Raji (cell line): Measurements from ENCODE around the gene UBXN4.

Experiments used
- POLR2A ChIP-seq: IDR thresholded peaks from 2 replicates; pipeline ENCODE4 v1.6.1; 2011; ENCODE audit warnings: low read depth, low read length, control low read depth; ENCODE audit not compliant: insufficient read depth

The UBXN4 gene

DNA sequence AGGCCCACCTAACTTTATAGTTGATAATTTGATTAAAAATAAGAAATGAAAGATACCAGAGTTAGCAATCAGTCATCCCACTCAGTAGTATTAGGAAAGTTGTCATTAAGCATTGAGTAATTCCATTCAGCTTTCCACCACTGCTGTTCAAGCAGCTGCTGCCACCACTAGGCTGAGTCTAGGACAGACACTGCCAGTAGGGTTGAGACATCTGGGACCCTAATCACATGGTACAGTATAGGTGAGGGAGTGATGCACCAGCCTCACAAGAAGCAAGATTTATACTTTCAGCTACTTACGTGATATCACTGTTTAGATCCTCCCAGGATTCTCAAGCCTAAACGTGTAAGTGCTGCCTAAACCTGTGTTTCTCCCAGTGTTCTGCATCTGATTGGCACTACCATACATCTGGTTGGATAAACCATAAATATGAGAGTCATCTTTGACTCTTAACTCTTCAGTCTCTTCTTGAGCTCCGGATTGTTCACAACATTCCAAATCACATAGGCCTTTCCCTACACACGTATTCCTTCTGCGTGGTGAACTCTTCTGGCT, 3.2 kb downstream of the UBXN4 start:
- no peak for TF ChIP-seq POLR2A

DNA sequence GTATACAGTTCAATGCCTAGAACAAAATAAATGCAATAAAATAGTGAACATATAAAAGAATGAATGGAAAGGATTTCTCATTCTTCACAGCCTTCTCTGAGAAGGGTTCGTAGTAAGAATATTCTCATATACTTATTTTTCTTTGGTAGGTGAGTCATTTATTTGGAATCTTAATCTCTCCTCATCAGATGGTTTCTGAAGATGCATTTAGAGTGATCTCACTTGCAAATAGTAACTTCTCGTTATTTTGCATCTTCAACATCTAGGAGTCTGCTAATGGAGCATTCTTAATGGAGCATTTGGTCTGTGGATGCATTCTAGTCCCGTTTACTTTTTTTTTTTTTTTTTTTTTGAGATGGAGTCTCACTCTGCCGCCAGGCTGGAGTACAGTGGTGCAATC, 3.9 kb downstream of the UBXN4 start:
- no peak for TF ChIP-seq POLR2A

GRCh38 chr2:135755573-135755972, 13.9 kb downstream of the UBXN4 start:
- no peak for TF ChIP-seq POLR2A

DNA sequence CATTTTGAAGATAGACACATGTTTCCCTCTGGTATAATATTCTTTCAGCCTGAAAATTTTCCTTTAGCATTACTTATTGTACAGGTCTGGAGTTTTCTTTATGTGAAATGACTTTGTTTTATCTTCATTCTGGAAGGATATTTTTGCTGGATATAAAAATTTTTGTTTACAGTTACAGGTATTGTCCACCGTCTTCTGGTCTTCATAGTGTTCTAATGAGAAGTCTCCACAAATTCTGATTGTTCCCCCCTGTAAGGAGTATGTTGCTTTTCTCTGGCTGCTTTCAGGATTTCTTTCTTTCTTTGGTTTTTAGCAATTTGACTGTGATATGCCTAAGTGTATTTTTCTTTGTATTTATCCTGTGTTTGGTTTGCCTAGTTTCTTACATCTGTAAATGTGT, 15.0 kb downstream of the UBXN4 start:
- TF ChIP-seq POLR2A = no peak

DNA sequence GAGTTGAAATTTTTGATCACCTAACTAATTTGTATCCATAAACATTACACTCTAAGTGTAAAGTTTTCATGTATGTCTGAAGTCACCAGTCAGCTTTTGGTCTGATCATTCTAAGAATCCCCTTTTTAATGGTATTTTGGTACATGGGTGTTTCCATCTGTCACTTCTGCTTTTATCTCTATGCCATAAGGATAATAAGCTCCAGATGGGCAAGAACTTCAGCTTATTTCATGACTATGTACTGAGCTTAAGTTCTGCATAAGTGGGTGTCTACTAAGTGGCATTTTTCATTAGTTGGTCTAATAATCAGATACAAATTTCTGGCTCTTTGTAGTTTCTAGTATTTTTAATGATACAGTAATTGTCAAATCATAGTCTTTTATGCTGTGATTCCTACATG, 20.4 kb downstream of the UBXN4 start:
- no peak for TF ChIP-seq POLR2A

- TF ChIP-seq POLR2A = no peak
Measured at GRCh38 chr2:135762530-135762929, 20.9 kb downstream of the UBXN4 start.

GRCh38 chr2:135768863-135769262, 27.2 kb downstream of the UBXN4 start:
- no peak for TF ChIP-seq POLR2A

GRCh38 chr2:135773319-135773718, 31.7 kb downstream of the UBXN4 start:
- TF ChIP-seq POLR2A = no peak

- TF ChIP-seq POLR2A = no peak
Measured at GRCh38 chr2:135773917-135774316, 32.3 kb downstream of the UBXN4 start.

GRCh38 chr2:135775420-135775819, 33.8 kb downstream of the UBXN4 start:
- TF ChIP-seq POLR2A = no peak

- TF ChIP-seq POLR2A = no peak
Measured at GRCh38 chr2:135776367-135776766, 34.7 kb downstream of the UBXN4 start.

GRCh38 chr2:135782231-135782630, 40.6 kb downstream of the UBXN4 start:
- TF ChIP-seq POLR2A = no peak

DNA sequence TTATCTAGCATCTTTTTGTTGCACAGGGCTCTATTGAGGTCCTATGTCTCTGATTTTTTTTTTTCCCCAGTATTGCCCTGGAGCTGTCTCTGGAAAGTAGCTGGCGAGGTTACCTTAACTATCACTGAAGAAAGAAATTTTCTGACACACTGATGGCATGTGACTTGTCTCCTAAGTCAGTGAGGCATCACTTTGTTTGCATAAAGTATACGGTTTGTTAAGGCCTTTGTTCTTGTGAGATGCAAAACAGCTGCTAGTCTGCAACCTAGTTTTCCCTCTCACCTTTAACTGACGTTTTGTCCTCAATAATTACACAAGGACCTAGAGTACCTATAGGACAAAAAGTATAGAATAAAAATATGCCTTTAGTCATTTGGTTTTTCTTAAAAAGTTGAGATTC, 41.8 kb downstream of the UBXN4 start:
- no peak for TF ChIP-seq POLR2A

DNA sequence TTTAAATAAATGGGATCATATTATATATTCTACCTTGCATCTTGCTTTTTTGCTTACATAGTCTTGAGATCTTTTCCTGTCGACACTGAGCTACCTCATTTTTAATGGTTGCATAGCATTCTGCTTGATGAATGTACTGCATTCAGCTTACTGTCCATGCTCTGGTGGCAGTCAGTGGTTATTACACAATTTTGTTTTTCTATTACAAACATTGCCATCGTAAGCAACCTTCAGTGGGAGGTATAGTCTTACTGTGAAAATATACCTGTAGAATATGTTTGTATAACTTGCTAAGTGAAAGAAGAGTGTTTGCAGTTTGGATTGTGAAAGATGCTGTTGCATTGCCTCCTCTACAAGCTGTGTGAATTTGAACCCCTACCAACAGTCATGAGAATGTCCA, 43.4 kb downstream of the UBXN4 start:
- TF ChIP-seq POLR2A = no peak

DNA sequence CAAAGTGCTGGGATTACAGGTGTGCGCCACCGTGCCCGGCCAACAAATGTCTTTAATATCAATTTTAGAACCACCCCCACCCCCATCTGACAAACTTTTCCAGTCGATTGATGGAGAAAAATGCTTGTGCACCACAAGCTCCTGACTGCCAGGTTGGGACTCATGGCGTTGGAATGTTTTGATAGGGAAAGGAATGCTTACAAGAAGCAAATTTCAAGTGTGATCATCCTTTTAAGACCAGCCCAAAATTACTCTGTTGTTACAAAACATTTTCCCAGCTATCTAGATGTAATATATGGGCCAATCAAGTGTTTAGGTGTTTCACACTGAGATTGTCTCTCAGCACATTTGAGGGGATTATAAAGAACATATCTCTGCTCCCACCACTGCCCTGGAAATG, 45.2 kb downstream of the UBXN4 start:
- no peak for TF ChIP-seq POLR2A

- no peak for TF ChIP-seq POLR2A
Measured at GRCh38 chr2:135790423-135790822, 48.8 kb downstream of the UBXN4 start.

GRCh38 chr2:135791418-135792190, 49.9 kb downstream of the UBXN4 start:
- no peak for TF ChIP-seq POLR2A

- no peak for TF ChIP-seq POLR2A
Measured at GRCh38 chr2:135792401-135793150, 50.9 kb downstream of the UBXN4 start.
